HL-60 (cell line): ENCODE data around the gene COA5.

Experiments
- DNase-seq, 2 experiments: peaks; one replicate each; pipeline ENCODE4 v3.0.0-alpha.2; 2010 to 2020; ENCODE audit warnings: low read depth in 1 of 2, low spot score in 1 of 2
- H3K27ac ChIP-seq: fragments of 250-450 bp; sonication (Bioruptor Pico); replicated peaks from 2 replicates; pipeline ENCODE4 v1.5.1; 2020; ENCODE audit warnings: mild to moderate bottlenecking, moderate library complexity
- H3K27me3 ChIP-seq: fragments of 250-450 bp; sonication (Bioruptor Pico); 2 replicates; pipeline ENCODE4 v1.5.1; 2021; ENCODE audit warnings: mild to moderate bottlenecking, moderate library complexity; ENCODE audit not compliant: insufficient read depth, poor library complexity, severe bottlenecking
- H3K4me3 ChIP-seq: replicated peaks from 2 replicates; pipeline ENCODE4 v1.5.1; 2011; ENCODE audit warnings: mild to moderate bottlenecking, control low read depth, low read length; ENCODE audit not compliant: insufficient read depth
- GABPA ChIP-seq: IDR thresholded peaks from 2 replicates; pipeline ENCODE4 v1.6.1; 2012; ENCODE audit warnings: low read depth
- POLR2AphosphoS5 ChIP-seq: IDR thresholded peaks from 2 replicates; pipeline ENCODE4 v1.6.1; 2012; ENCODE audit warnings: low read depth
- SPI1 ChIP-seq: IDR thresholded peaks from 2 replicates; pipeline ENCODE4 v1.6.1; 2012; ENCODE audit warnings: low read depth, mild to moderate bottlenecking, borderline replicate concordance
- TF ChIP-seq, protein P1 (sequence below): IDR thresholded peaks from one replicate; pipeline ENCODE4 v1.5.1; 2011; ENCODE audit warnings: low read length, control low read depth, inconsistent platforms; ENCODE audit not compliant: insufficient read depth
- TF ChIP-seq, protein P2 (sequence below): IDR thresholded peaks from 2 replicates; pipeline ENCODE4 v1.6.1; 2012; ENCODE audit warnings: low read depth; ENCODE audit not compliant: insufficient replicate concordance

COA5 gene

GRCh38 chr2:98589489-98589888, 18.8 kb downstream of the COA5 start:
- no peak for TF ChIP-seq SPI1
- no peak for TF ChIP-seq POLR2AphosphoS5
- TF ChIP-seq, protein P1, sequence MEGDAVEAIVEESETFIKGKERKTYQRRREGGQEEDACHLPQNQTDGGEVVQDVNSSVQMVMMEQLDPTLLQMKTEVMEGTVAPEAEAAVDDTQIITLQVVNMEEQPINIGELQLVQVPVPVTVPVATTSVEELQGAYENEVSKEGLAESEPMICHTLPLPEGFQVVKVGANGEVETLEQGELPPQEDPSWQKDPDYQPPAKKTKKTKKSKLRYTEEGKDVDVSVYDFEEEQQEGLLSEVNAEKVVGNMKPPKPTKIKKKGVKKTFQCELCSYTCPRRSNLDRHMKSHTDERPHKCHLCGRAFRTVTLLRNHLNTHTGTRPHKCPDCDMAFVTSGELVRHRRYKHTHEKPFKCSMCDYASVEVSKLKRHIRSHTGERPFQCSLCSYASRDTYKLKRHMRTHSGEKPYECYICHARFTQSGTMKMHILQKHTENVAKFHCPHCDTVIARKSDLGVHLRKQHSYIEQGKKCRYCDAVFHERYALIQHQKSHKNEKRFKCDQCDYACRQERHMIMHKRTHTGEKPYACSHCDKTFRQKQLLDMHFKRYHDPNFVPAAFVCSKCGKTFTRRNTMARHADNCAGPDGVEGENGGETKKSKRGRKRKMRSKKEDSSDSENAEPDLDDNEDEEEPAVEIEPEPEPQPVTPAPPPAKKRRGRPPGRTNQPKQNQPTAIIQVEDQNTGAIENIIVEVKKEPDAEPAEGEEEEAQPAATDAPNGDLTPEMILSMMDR: no peak
- TF ChIP-seq, protein P2, sequence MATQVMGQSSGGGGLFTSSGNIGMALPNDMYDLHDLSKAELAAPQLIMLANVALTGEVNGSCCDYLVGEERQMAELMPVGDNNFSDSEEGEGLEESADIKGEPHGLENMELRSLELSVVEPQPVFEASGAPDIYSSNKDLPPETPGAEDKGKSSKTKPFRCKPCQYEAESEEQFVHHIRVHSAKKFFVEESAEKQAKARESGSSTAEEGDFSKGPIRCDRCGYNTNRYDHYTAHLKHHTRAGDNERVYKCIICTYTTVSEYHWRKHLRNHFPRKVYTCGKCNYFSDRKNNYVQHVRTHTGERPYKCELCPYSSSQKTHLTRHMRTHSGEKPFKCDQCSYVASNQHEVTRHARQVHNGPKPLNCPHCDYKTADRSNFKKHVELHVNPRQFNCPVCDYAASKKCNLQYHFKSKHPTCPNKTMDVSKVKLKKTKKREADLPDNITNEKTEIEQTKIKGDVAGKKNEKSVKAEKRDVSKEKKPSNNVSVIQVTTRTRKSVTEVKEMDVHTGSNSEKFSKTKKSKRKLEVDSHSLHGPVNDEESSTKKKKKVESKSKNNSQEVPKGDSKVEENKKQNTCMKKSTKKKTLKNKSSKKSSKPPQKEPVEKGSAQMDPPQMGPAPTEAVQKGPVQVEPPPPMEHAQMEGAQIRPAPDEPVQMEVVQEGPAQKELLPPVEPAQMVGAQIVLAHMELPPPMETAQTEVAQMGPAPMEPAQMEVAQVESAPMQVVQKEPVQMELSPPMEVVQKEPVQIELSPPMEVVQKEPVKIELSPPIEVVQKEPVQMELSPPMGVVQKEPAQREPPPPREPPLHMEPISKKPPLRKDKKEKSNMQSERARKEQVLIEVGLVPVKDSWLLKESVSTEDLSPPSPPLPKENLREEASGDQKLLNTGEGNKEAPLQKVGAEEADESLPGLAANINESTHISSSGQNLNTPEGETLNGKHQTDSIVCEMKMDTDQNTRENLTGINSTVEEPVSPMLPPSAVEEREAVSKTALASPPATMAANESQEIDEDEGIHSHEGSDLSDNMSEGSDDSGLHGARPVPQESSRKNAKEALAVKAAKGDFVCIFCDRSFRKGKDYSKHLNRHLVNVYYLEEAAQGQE: no peak
- no peak for TF ChIP-seq GABPA
- DNase-seq: no peak
- Histone ChIP-seq H3K4me3 (no peak overlapping the region), H3K27ac (no peak overlapping the region), H3K27me3 (no peaks in the 10 kb centered on the region)

DNA sequence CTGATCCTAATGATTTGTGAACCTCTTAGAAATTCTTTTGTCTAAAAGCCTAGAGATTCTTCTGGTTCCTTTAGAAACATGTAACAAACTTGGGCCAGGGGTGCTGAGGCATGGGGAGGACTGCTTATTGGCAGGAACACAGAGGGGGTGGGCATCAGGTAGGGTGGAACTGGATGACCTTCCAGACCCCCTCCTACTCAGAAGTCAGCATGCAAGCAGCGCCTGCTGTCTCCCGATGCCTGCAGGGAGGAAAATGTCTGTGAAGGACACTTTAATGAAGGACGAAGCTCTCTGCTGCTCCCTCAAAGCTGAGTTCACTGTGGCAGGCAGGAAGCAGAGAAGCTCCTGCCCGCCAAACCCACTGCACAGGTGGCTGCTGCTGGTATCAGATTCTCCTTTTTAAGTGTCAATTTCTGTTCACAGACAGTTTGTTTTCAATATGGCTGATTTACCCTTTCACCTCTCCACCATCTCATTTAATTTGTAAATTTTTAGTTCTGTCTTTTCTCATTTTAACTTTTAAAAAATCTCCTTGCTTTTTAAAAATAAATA, 19.4 kb downstream of the COA5 start:
- Histone ChIP-seq H3K4me3 (no peak overlapping the region), H3K27me3 (no peaks in the 10 kb centered on the region), H3K27ac (no peak overlapping the region)
- DNase-seq: no peak
- TF ChIP-seq POLR2AphosphoS5: no peak

GRCh38 chr2:98586551-98587140, 21.7 kb downstream of the COA5 start:
- TF ChIP-seq SPI1 (no peak), POLR2AphosphoS5 (no peak), GABPA (no peak)
- TF ChIP-seq, protein P1: no peak
- TF ChIP-seq, protein P2: no peak

DNA sequence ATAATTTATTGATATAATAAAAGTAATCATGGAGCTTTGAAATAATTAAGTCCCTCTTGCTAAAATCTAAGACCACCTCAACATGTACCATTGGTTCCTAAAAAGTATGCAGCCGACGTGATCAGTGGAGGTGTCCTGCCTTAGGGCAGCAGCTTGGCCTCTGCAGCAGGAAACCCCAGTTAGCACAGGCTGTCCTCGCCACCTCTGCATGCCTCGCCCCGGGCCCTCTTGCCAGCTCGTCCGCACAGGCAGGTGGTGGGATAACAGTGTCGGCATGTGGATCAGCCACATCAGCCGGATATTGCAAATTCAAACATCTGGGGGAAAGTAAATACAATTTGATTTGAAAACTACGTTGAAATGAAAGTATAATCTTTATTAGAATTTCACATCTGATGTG, 22.9 kb downstream of the COA5 start:
- no peaks in the 10 kb centered on the region for H3K27me3 ChIP-seq
- no peak for TF ChIP-seq SPI1
- TF ChIP-seq GABPA: no peak
- TF ChIP-seq POLR2AphosphoS5: no peak
- TF ChIP-seq, protein P1: no peak
- TF ChIP-seq, protein P2: no peak
- no peak overlapping the region for H3K27ac ChIP-seq
- no peak for DNase-seq
- no peak overlapping the region for H3K4me3 ChIP-seq

More at GRCh38 chr2:98586551-98587140, 21.7 kb downstream of the COA5 start:
- no peaks in the 10 kb centered on the region for H3K27me3 ChIP-seq
- no peak for DNase-seq
- no peak overlapping the region for H3K27ac ChIP-seq
- H3K4me3 ChIP-seq: no peak overlapping the region
